ENCODE measurements around the gene CEP63.

CEP63 gene

GRCh38 chr3:134457376-134458074, 28.3 kb upstream of the CEP63 start:
- H3K4me3 ChIP-seq (ENCODE audit: low read depth, low read length) = no peak overlapping the region
- TF ChIP-seq CTCF (IDR thresholded peaks at IDR 0.05; ENCODE audit: insufficient read depth, low read depth, low read length, missing control alignments) = no peak
- DNase-seq (ENCODE audit: low read depth) = no peak

DNA sequence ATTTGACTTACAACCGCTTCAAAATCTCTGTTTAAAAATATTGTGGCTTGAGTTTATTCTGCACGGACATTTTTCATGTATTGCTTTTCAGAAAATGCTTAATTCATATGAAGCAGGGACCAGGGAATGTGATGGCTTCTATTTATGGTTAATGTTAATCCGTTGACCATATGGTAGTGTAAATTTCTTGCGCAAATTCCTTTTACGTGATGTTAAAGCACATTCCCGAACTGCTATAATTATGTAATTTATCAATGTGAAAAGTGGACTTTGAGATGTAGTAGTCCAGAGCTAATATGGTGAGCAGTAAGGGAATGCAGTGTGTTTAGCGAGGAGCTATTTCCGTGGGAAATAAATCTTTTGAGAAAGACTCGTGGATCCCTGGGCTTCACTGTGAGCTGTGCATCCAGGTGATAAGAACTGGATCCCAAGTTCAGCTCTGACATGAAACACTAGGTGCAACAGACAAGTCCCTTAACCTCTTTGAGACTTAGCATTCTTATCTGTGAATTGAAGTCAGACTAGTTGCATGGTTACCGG, 27.4 kb upstream of the CEP63 start:
- no peak overlapping the region for H3K4me3 ChIP-seq (ENCODE audit: low read depth, low read length)
- TF ChIP-seq CTCF (IDR thresholded peaks at IDR 0.05; ENCODE audit: insufficient read depth, low read depth, low read length, missing control alignments) = no peak
- no peak for DNase-seq (ENCODE audit: low read depth)

DNA sequence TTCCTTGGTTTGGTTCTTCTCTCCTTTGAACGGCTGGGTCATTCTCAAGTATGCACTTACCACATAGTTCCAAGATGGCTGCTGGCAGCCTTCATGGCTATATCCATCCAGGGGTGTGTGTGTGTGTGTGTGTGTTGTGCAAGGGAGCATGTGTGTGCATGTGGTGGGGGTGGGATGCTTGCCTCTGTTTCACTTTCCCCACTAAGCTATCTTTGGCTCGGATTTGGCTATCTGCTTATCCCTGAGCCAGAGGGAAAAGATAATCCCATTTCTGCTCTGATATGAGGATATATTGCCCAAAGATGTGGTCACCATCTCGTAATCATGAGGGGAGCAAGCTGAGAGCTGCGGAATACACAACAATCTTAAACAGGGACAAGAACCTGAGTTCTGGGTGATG, 26.3 kb upstream of the CEP63 start:
- no peak for DNase-seq (ENCODE audit: low read depth)
- H3K4me3 ChIP-seq (ENCODE audit: low read depth, low read length) = no peak overlapping the region
- TF ChIP-seq CTCF (IDR thresholded peaks at IDR 0.05; ENCODE audit: insufficient read depth, low read depth, low read length, missing control alignments) = no peak

GRCh38 chr3:134460965-134461364, 24.9 kb upstream of the CEP63 start:
- no peak overlapping the region for H3K4me3 ChIP-seq (ENCODE audit: low read depth, low read length)
- TF ChIP-seq CTCF (IDR thresholded peaks at IDR 0.05; ENCODE audit: insufficient read depth, low read depth, low read length, missing control alignments) = no peak
- no peak for DNase-seq (ENCODE audit: low read depth)

DNA sequence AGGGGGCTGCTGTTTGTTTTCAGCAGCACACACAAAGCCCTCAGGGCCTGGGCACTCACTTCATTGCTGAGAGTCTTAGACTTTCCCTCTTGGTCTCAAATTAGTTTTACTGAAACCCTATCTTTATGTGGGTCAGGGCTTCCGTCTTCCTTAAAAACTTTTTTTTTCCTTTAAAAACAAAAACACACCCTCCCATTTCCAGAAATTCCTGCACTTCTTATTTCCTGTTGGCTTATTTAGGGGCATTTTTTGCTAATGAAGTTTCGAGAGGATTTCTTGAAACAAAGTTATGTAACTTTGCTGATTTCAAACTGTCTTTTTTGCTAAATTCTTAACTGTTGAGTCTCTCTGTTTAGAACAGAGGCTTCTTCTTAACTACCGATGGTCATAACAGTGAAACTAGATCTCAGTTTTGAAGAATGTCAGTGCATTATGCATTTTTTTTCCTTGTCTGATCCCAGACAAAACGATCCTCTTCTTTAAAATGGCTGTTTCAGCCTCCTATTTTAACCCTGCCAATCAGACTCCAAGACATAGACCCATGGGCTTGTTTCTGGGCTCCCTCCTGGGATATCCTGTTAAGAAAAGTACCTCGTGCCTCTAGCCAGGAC, 23.4 kb upstream of the CEP63 start:
- no peak for DNase-seq (ENCODE audit: low read depth)
- H3K4me3 ChIP-seq (ENCODE audit: low read depth, low read length) = no peak overlapping the region
- TF ChIP-seq CTCF (IDR thresholded peaks at IDR 0.05; ENCODE audit: insufficient read depth, low read depth, low read length, missing control alignments) = no peak

DNA sequence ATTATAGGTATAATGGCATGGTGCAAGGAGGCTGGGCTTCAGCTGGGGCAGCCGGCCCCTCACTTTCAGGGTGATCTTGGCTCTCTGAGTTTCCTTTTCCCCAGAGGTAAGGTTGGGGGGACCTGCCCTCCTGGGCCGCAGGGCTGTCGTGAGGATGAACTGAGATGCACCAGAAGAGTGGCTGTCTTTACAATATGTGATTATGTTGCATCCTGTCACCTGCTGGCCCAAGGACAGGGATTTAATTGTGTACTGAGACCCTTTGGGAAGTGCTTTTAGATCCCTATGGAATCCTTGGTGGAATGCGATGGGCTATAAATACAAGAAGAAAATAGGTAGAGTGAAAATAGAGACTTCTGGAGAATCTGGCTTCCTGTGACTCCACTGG, 22.2 kb upstream of the CEP63 start:
- no peak for DNase-seq (ENCODE audit: low read depth)
- no peak for TF ChIP-seq CTCF (IDR thresholded peaks at IDR 0.05; ENCODE audit: insufficient read depth, low read depth, low read length, missing control alignments)
- no peak overlapping the region for H3K4me3 ChIP-seq (ENCODE audit: low read depth, low read length)
